H1 (cell line): ENCODE measurements around the gene SLC11A1. TPM values are rescaled to one million over a fixed set of nuclear protein-coding genes. Genes with fewer than 3 reads are reported as not detected.

Experiments
- SUZ12 ChIP-seq: fragments of 200-600 bp; sonication (generic); IDR thresholded peaks from 2 replicates; pipeline ENCODE4 v1.6.1; 2012; ENCODE audit warnings: mild to moderate bottlenecking, inconsistent platforms, low read length, moderate library complexity, mixed read lengths
- TCF12 ChIP-seq: IDR thresholded peaks from 2 replicates; pipeline ENCODE4 v1.6.1; 2011; ENCODE audit warnings: low read depth, mild to moderate bottlenecking, low read length
- polyA plus RNA-seq, 7 experiments: library from polyadenylated mRNA; depleted of rRNA in 3 of 7; stranded (reverse) in 5 of 7; unstranded in 2 of 7; fragments of >200 nt in 5 of 7; fragments of 200-250 nt in 2 of 7; gene quantifications; 1 replicate in 5 of 7; 2 replicates in 1 of 7; 4 replicates in 1 of 7; pipeline versions ENCODE4 v1.2.1 to v1.2.3, GENCODE V29; 2011 to 2013; ENCODE audit warnings: missing spikeins in 2 of 7, mixed read lengths in 2 of 7
- total RNA-seq: library from RNA; stranded (reverse); fragmentation: NEBNext Ultra II Directional; extraction: Animal tissue kit (Norgen Biotek cat#: 25700); gene quantifications from 2 replicates; pipeline ENCODE4 v1.2.1, GENCODE V29; 2021
- TF ChIP-seq, protein P1 (sequence below): fragments of 300-600 bp; sonication (generic); IDR thresholded peaks from 2 replicates; pipeline ENCODE4 v1.7.1; 2012; ENCODE audit warnings: low read length, moderate library complexity, mild to moderate bottlenecking, inconsistent platforms; ENCODE audit not compliant: insufficient replicate concordance

SLC11A1 gene
- total and polyA plus RNA-seq, 2 of the 8 experiments (the other 6 are each of a cell fraction or from before 2014, with no cell fraction given), result 0.20 to 0.43 TPM

DNA sequence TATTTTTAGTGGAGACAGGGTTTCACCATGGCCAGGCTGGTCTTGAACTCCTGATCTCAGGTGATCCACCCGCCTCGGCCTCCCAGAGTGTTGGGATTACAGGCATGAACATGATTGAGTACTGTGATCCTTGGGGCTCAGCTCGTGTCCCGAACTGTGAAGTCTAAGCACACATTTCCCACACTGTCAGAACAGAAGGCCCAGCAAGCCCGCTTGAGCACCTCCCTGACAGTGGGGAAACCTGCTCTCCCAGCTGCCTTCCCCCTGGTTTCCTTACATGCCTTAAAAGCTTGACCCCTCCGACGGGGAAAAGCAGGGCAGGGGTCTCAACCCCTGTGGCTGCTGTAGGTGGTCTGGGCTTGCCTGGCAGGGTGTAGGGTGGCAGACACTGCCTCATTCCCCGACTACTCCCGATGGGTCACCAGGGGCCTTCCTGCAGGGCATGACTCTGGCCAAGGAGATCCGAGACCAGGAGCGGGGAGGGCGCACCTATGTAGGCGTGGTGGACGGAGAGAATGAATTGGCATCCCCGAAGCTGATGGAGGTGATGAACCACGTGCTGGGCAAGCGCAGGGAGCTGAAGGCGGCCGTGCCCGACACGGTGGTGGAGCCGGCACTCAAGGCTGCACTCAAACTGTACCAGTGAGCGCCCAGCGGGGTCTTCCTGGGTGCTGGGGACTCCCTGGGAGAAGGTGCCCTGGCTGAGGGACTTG, 46.9 kb downstream of the SLC11A1 start (continued):
- TF ChIP-seq, protein P1, sequence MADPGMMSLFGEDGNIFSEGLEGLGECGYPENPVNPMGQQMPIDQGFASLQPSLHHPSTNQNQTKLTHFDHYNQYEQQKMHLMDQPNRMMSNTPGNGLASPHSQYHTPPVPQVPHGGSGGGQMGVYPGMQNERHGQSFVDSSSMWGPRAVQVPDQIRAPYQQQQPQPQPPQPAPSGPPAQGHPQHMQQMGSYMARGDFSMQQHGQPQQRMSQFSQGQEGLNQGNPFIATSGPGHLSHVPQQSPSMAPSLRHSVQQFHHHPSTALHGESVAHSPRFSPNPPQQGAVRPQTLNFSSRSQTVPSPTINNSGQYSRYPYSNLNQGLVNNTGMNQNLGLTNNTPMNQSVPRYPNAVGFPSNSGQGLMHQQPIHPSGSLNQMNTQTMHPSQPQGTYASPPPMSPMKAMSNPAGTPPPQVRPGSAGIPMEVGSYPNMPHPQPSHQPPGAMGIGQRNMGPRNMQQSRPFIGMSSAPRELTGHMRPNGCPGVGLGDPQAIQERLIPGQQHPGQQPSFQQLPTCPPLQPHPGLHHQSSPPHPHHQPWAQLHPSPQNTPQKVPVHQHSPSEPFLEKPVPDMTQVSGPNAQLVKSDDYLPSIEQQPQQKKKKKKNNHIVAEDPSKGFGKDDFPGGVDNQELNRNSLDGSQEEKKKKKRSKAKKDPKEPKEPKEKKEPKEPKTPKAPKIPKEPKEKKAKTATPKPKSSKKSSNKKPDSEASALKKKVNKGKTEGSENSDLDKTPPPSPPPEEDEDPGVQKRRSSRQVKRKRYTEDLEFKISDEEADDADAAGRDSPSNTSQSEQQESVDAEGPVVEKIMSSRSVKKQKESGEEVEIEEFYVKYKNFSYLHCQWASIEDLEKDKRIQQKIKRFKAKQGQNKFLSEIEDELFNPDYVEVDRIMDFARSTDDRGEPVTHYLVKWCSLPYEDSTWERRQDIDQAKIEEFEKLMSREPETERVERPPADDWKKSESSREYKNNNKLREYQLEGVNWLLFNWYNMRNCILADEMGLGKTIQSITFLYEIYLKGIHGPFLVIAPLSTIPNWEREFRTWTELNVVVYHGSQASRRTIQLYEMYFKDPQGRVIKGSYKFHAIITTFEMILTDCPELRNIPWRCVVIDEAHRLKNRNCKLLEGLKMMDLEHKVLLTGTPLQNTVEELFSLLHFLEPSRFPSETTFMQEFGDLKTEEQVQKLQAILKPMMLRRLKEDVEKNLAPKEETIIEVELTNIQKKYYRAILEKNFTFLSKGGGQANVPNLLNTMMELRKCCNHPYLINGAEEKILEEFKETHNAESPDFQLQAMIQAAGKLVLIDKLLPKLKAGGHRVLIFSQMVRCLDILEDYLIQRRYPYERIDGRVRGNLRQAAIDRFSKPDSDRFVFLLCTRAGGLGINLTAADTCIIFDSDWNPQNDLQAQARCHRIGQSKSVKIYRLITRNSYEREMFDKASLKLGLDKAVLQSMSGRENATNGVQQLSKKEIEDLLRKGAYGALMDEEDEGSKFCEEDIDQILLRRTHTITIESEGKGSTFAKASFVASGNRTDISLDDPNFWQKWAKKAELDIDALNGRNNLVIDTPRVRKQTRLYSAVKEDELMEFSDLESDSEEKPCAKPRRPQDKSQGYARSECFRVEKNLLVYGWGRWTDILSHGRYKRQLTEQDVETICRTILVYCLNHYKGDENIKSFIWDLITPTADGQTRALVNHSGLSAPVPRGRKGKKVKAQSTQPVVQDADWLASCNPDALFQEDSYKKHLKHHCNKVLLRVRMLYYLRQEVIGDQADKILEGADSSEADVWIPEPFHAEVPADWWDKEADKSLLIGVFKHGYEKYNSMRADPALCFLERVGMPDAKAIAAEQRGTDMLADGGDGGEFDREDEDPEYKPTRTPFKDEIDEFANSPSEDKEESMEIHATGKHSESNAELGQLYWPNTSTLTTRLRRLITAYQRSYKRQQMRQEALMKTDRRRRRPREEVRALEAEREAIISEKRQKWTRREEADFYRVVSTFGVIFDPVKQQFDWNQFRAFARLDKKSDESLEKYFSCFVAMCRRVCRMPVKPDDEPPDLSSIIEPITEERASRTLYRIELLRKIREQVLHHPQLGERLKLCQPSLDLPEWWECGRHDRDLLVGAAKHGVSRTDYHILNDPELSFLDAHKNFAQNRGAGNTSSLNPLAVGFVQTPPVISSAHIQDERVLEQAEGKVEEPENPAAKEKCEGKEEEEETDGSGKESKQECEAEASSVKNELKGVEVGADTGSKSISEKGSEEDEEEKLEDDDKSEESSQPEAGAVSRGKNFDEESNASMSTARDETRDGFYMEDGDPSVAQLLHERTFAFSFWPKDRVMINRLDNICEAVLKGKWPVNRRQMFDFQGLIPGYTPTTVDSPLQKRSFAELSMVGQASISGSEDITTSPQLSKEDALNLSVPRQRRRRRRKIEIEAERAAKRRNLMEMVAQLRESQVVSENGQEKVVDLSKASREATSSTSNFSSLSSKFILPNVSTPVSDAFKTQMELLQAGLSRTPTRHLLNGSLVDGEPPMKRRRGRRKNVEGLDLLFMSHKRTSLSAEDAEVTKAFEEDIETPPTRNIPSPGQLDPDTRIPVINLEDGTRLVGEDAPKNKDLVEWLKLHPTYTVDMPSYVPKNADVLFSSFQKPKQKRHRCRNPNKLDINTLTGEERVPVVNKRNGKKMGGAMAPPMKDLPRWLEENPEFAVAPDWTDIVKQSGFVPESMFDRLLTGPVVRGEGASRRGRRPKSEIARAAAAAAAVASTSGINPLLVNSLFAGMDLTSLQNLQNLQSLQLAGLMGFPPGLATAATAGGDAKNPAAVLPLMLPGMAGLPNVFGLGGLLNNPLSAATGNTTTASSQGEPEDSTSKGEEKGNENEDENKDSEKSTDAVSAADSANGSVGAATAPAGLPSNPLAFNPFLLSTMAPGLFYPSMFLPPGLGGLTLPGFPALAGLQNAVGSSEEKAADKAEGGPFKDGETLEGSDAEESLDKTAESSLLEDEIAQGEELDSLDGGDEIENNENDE, result no peak
- TF ChIP-seq TCF12, result no peak
- no peak for TF ChIP-seq SUZ12
